ENCODE measurements around the gene GJD2.

The GJD2 gene
- 0 reads per million in 2 donors for total RNA-seq

DNA sequence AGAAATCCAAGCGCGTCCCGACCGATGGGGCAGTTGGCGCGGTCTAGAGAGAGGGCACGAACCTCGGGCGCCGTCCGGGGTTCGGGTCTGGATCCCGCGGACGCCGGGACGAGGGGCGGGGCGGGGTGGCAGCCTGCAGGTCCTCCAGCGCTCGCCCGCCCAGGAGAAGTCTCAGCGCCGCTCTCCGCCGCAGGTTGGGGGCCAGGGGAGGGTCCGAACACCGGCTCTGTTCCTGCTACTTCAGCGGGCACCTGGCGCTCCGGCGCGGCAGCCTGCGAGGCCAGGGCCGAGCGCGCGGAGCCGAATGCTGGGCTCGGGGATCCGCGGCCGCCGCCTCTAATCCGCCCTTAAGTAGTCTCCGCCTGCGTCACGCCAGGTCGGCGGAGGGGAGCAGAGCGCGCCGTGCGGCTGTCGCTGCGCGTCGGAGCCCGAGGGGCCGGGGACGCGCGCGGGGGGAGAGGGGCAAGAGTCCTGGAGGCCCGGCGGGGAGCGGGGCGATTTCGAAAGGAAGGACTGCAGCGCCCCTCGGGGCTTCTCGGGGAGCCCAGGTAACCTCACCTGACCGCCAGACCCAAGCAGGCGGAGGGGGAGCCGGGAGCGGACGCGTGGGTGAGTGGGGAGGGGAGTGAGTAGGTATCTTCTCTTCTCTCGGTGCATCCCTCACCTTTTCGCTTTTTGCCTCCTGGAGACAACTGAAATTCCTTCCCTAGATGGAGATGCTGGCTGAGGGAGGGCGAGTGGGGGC, at the start of gene GJD2:
Gene GJD2 (minus strand): TSS at position 325 of the 745 bp plus-strand sequence. CDS start 510 bp downstream, outside the sequence.
- peak in 1 of 5 experiments; percentile 3 for DNase-seq

DNA sequence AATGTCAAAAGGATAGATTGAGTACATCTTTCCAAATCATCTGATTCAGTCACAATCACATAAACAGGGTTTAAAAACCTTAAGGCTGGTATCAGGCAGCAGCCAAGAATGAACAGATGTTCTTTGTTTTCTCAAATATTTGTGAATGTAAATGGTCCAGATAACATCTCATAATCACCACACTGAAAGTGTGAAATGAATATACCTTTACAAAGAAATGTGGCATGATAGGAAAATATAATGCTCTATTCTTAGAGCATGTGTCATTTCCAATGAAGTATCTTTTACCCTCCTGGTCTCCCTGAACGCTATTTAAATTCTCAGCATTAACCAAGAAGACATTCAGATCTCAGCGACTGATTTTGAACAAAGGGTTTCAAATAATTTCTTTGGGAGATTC, 49.3 kb upstream of the GJD2 start:
- peak in 1 of 5 experiments; percentile 74 for DNase-seq

DNA sequence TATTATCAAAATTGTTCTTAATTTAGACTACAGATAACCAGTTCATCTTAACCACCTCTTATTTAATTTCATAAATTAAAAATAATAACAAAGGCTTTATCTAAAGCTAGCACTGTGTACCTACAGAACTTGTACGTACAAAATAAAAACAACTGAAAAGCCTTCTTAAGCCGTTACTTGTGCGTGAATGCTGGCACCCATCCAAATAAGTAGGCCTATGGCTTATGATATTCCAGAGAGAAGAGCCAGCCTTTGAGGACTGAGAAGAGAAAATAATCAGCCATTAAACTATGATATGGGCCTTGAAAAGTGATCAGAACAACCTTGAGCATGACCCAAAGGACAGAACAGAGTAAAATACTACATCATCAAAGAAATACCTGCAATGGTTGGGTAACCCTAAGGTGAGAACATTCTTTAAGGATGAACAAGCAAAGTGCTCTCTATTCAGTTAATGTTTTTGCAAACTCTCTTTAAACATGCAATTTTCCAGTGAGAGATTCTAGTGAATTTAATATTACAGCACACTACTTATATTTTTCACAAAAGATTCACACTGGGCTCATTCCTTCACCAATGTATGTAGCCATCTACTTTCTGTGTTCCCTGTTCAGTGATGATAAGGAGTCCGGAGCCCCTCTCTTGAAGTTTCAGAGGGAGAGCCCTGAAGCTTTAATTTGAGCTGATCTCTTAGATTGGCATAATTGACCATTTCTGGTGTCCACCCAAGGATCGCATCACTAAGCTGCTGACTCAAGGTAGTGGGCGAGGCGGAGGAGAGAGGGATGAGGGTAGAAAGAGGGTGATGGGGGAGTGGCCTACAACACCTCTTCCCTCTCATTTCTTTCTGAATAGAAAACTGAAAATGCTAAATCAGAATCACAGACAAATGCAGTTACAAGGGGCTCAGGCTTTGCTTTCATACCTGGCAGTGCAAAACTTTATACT, 48.3 kb upstream of the GJD2 start:
- no peak for DNase-seq

- no peak for DNase-seq
Measured at GRCh38 chr15:34802371-34802770, 47.6 kb upstream of the GJD2 start.

GRCh38 chr15:34799149-34800101, 44.6 kb upstream of the GJD2 start:
- DNase-seq, result no peak

DNA sequence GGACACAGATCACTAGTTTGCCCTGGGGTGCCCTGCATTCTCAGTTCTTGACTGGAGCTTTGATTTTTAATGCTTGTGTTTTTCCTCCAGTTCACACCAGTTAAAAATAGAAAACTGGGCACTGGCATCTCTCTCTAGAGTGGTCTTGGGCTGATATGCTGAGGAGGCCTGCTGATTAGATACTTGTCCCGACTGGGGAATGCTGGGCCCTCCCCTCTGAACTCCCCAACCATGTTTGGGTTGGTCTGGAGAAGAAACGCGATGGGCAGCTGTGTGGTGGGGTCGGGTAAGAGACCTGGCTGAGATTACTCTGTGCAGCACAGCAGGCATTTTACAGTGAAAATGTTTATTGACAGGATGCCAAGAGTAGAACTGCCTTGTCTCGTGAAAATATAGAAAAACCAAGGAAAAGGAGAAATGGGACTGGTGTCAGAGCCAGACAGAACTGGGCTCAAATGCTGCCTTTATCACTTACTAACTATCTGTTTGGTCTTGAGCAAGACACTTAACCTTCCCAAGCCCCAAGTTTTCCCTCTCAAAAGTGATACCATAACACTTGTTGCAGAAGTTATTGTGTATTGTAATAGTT, 42.1 kb upstream of the GJD2 start:
- DNase-seq, result no peak

GRCh38 chr15:34795267-34796081, 40.7 kb upstream of the GJD2 start, which contains the start of gene ACTC1:
TSS of gene ACTC1 (minus strand) at chr15:34795549. CDS start at chr15:34794808, 741 bp downstream.
- DNase-seq, result no peak

DNA sequence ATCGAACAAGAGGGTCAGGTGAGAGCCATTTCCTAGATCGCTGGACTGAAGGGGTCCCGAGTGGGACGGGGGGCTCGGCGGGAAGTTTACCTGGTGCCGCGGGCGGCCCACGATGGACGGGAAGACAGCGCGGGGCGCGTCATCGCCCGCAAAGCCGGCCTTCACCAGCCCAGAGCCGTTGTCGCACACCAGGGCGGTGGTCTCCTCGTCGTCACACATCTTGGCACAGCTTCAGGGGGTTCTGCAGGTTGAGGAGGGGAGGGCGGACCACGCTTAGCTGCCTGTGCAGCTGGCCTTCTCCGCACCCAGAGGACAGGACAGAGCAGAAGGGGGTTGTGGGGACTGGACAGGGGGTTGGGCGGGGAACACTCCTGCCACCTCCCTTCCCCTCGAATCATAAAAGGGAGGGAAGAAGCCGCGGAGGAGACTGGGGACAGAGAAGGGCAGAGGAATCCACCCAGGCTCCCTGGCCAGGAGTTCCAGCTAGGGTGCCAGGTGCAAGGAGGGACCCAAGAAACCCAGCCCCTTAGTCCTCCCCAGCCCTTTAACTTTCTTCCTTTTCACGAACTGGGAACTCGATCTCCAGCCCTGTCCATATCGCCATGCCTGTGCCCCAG, 39.9 kb upstream of the GJD2 start:
- no peak for DNase-seq

DNA sequence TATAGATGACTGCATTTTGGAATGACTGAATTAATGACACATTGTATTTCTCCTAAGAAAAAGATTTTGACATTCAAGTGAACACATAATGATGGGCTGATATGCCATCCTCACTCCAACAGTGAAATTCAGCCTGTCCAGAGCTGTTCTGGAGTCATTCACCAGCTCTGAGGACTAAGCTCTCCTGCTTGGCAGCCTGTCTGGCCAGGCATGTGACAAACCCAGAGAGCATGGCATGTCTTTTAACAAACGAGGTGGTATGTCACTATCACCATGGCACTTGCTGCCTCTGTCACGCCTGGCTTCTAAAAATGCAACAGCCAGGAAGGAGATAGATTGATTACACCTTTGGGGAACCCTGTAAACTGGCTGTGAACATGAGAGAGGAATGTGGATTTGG, 39.1 kb upstream of the GJD2 start:
- DNase-seq, result no peak

GRCh38 chr15:34793071-34793470, 38.3 kb upstream of the GJD2 start:
- DNase-seq, result no peak

GRCh38 chr15:34791701-34792100, 36.9 kb upstream of the GJD2 start:
- no peak for DNase-seq

DNA sequence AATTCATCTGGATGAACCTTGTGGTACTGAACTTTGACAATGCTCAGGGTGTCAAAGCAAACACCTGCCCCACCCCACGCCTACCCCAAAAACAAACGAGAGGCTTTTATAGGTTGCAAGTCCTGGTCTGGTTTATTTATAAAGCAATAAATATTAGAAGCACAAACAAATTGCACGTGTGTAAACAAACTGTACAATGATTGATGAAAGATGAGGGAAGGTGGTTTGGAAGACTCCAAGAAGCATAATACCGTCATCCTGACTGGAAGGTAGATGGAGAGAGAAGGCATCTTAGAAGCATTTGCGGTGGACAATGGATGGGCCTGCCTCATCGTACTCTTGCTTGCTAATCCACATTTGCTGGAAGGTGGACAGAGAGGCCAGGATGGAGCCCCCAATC, 35.3 kb upstream of the GJD2 start:
- no peak for DNase-seq

DNA sequence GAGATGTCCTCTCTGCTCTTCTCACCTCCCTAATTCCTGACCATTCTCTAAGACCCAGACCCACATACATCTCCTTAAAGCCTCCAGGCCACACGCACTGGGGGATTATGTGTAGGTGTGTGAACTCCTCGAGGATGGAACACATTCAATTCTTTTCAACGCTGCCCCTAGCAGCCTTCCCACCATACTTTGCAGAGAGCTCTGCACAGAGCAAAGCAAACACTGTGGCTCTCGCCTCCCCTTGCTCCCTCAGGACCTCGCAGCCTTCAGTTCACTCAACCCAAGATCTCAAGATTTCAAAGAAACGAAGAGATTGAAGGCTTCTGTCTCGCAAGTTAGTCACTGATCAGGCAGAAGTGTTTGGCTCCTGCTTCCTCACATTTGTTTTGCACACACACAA, 34.5 kb upstream of the GJD2 start:
- DNase-seq, result no peak

DNA sequence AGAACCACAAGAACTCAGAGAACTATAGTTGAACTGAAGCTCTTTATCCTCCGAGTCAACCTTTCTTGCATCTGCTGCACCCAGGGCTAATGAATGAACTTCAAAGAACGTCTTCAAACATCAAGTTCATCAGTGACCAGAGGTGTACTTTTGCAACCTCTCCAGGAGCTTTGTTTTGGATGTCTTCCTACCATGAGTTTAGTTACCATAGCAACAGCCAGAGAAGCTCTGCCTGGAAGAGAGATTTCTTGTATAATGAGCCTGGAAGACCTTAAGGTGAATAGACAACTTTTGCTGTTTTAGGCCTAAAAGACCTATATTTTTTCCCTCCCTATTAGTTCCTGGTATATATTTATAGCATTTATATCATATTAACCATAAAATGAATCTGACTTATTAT, 31.4 kb upstream of the GJD2 start:
- DNase-seq, result no peak

DNA sequence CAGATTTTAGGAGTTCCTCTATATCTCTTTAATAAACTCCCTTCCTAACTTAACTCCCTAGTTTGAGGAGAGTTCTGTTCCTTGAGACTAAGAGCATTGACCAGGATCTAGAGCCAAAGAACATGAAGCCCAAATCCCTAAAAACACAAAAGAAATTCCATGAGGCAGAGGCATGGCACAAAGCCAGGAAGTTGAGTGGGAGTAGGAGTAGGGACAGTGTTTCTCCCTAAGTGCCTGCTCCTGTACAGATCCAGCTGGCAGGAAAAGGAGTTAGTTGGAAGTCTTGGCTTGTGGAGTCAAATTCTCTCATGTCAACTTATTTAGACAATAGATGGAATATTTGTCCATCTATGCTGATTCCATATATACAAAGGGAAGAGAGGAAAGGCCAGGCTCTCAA, 29.2 kb upstream of the GJD2 start:
- no peak for DNase-seq

DNA sequence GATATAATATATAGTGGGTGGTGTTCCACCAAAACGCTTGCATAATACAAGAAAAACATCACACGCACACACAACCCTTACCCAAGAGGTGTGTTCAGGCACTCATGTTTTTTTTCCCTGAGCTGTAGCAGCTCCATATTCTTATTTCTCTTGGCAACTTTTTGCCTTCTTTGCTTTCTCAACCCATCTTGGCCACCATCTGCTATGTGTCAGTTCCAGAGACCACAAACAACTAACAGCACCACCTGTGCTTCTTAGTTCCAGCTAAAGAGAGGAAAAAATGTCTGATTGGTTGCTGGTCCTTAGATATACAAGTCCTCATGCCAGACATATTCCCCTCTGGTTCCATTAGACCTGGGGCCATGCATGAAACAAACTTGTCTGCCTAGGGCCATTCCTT, 28.6 kb upstream of the GJD2 start:
- DNase-seq, result no peak

DNA sequence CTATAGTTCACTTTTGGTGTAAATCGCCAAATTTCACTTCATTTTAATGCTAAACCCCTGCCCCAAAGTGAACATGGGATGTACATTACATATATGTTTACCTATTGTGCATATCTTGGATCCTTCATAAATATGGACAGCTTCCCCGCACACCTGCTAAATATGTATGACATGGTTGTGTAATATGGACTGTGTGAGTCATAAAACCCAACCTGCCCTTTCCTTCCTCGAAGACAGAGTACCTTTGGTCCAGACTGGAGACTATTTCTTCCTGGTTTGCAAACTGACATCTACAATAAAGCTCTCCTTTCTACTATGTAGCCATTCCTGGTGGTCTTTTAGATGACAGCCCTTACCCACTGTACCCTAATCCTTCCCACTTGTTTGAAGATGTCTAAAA, 28.1 kb upstream of the GJD2 start:
- no peak for DNase-seq

DNA sequence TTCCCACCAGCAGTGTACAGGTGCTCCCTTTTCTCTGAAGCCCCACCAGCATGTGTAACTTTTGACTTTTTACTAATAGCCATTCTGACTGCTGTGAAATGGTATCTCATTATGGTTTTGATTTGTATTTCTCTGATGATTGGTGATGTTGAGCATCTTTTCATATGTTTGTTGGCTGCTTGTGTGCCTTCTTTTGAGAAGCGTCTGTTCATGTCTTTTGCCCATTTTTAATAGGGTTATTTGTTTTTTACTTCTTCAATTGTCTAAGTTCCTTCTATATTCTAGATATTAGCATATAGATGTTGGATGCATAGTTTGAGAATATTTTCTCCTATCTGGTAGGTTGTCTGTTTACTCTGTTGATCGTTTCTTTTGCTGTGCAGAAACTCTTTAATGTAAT, 25.9 kb upstream of the GJD2 start:
- DNase-seq, result no peak

DNA sequence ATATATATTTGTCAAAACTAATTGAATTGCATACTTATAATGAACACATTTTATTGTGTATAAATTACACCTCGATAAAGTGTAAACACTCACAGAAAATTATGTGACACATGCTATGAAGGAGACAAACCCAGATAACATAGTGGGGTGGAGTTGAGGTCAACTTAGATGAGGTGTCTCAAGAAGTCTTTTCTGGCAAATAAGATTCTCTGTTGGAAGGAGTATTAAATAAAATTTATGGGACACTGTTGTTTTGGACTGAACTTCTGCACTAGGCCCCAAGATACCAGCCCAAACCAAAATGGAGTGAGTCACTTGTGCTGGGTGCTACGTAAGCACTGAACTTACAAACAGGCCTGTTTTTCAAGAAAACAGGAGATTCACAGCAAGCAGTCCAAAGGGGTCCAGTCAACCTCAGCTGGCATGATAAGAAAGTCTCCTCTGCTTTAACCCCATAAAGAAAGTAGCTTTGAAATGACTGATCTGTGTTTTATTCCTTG, 21.9 kb upstream of the GJD2 start:
- DNase-seq, result no peak

DNA sequence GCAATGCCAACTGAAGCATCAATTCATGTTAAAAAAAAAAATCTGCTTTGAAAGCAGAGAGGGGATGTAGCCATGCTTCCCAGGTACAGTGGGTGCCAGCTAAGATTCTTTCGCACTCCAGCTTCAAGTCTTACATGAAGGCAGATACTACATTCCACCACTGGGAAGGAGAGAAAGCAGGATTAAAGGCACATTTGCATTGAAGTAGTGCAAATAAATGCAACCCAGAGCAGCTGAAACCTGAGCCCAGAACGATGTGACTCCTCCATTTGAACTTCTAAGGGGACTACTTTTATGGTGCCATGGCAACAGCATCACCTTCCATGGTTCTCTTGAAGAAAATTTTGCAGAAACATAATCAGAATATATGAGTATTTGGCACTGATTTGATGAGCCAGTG, 19.1 kb upstream of the GJD2 start:
- no peak for DNase-seq

GRCh38 chr15:34773013-34773412, 18.2 kb upstream of the GJD2 start:
- no peak for DNase-seq
